Osteoblast (primary cell): ENCODE measurements around the gene PLB1. TPM values are rescaled to one million over a fixed set of nuclear protein-coding genes. Genes with fewer than 3 reads are reported as not detected.

Source experiments
- DNase-seq: peaks from one replicate; pipeline ENCODE4 v3.0.0; 2011; ENCODE audit warnings: low spot score, mixed read lengths; ENCODE audit not compliant: insufficient read length; ENCODE audit errors: missing footprints
- H2AFZ ChIP-seq: 2 replicates; pipeline ENCODE4 v1.6.0; 2011; ENCODE audit warnings: mild to moderate bottlenecking, low read length
- H3K27ac ChIP-seq: 2 replicates; pipeline ENCODE4 v1.5.1; 2011; ENCODE audit warnings: mild to moderate bottlenecking, low read depth, low read length, moderate library complexity
- H3K27me3 ChIP-seq: 2 replicates; pipeline ENCODE4 v1.6.0; 2012; ENCODE audit warnings: mild to moderate bottlenecking, control low read depth, inconsistent platforms, low read length, moderate library complexity; ENCODE audit not compliant: insufficient read depth
- H3K36me3 ChIP-seq: 2 replicates; pipeline ENCODE4 v1.5.1; 2011; ENCODE audit warnings: mild to moderate bottlenecking, low read length, control low read depth, moderate library complexity; ENCODE audit not compliant: insufficient read depth
- H3K4me1 ChIP-seq: 2 replicates; pipeline ENCODE4 v1.5.1; 2011; ENCODE audit warnings: mild to moderate bottlenecking, low read length, control low read depth, moderate library complexity; ENCODE audit not compliant: insufficient read depth
- H3K4me2 ChIP-seq: 2 replicates; pipeline ENCODE4 v1.6.0; 2011; ENCODE audit warnings: mild to moderate bottlenecking, low read length; ENCODE audit not compliant: insufficient read depth
- H3K4me3 ChIP-seq: fragments of 200-600 bp; sonication (generic); 3 replicates; pipeline ENCODE4 v1.5.1; 2012; ENCODE audit warnings: mild to moderate bottlenecking, low read length, inconsistent platforms; ENCODE audit not compliant: insufficient read depth
- H3K79me2 ChIP-seq: 2 replicates; pipeline ENCODE4 v1.6.0; 2012; ENCODE audit warnings: mild to moderate bottlenecking, low read length, control low read depth, inconsistent platforms; ENCODE audit not compliant: insufficient read depth
- H3K9me3 ChIP-seq: 2 replicates; pipeline ENCODE4 v1.5.1; 2011; ENCODE audit warnings: low read depth, low read length, control low read depth
- H4K20me1 ChIP-seq: 2 replicates; pipeline ENCODE4 v1.6.0; 2012; ENCODE audit warnings: mild to moderate bottlenecking, low read length, control low read depth; ENCODE audit not compliant: insufficient read depth
- total RNA-seq: library from RNA; depleted of rRNA; stranded (reverse); fragments of >200 nt; gene quantifications from 2 replicates; pipeline ENCODE4 v1.2.3, GENCODE V29; 2012
- TF ChIP-seq, protein P1 (sequence below): IDR thresholded peaks from 2 replicates; pipeline ENCODE4 v1.5.1; 2011; ENCODE audit warnings: mild to moderate bottlenecking, low read depth, low read length, moderate library complexity; ENCODE audit errors: extremely low read depth

Gene PLB1
- total RNA-seq, 1 donor: 0.36 TPM

- H3K4me3 ChIP-seq: no peak overlapping the region
- no peaks in the 10 kb centered on the region for H3K9me3 ChIP-seq
- no peak overlapping the region for H3K27ac ChIP-seq
- H3K4me1 ChIP-seq: peaks cover 3% of the 10 kb centered on the region
- DNase-seq: no peak
- H3K4me2 ChIP-seq: no peak overlapping the region
- H2AFZ ChIP-seq: no peak overlapping the region
- no peaks in the 10 kb centered on the region for H3K27me3 ChIP-seq
- H3K36me3 ChIP-seq: no peaks in the 10 kb centered on the region
- TF ChIP-seq, protein P1, sequence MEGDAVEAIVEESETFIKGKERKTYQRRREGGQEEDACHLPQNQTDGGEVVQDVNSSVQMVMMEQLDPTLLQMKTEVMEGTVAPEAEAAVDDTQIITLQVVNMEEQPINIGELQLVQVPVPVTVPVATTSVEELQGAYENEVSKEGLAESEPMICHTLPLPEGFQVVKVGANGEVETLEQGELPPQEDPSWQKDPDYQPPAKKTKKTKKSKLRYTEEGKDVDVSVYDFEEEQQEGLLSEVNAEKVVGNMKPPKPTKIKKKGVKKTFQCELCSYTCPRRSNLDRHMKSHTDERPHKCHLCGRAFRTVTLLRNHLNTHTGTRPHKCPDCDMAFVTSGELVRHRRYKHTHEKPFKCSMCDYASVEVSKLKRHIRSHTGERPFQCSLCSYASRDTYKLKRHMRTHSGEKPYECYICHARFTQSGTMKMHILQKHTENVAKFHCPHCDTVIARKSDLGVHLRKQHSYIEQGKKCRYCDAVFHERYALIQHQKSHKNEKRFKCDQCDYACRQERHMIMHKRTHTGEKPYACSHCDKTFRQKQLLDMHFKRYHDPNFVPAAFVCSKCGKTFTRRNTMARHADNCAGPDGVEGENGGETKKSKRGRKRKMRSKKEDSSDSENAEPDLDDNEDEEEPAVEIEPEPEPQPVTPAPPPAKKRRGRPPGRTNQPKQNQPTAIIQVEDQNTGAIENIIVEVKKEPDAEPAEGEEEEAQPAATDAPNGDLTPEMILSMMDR: no peak
- no peaks in the 10 kb centered on the region for H4K20me1 ChIP-seq
- no peaks in the 10 kb centered on the region for H3K79me2 ChIP-seq
Measured at GRCh38 chr2:28475088-28475595, 20.7 kb upstream of the PLB1 start.

DNA sequence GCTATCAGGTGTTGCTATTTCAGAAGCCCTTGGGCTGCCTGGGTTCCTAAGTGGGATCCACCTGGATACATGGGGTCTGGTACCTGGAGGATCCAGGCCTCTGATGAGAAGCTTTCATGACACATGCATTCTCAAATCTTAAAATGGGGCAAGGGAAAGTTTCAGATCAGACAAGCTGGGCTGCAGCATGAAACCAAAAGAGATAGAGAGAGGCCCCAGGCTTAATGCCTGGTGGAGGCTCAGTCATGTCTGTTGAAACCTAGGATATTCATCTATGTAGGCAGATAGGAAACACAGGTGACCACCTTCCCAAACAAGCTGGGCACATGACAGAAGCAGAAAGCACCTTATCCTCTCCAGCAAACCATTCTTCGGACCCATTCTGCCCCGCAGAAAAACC is 18.8 kb upstream of the PLB1 start:
- TF ChIP-seq, protein P1: no peak
- Histone ChIP-seq H3K4me2 (no peak overlapping the region), H3K79me2 (no peaks in the 10 kb centered on the region), H3K36me3 (no peaks in the 10 kb centered on the region), H2AFZ (no peak overlapping the region), H3K9me3 (no peaks in the 10 kb centered on the region), H4K20me1 (no peaks in the 10 kb centered on the region), H3K4me3 (no peak overlapping the region), H3K27ac (no peak overlapping the region), H3K27me3 (no peaks in the 10 kb centered on the region), H3K4me1 (no peaks in the 10 kb centered on the region)
- no peak for DNase-seq

DNA sequence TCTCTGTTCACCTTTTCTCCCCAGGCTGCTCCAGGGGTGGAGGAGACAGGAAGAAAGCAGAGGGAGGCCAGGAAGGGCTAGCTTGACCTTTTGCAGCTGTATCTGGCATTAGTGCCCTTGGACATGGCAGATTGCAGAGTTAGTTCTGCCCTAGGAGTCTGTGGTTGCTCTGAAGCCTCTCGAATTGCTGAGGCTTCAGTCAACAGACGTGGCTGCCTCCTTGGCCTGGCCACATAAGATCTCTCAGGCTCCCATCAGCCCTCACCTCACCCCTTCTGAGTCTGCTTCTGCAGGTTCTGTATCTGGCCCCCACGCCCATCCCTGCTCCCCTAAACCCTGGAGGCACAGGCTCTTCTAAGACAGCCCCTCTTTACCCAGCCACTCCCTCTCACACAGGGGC is 18.2 kb upstream of the PLB1 start:
- TF ChIP-seq, protein P1: no peak
- no peak overlapping the region for H2AFZ ChIP-seq

DNA sequence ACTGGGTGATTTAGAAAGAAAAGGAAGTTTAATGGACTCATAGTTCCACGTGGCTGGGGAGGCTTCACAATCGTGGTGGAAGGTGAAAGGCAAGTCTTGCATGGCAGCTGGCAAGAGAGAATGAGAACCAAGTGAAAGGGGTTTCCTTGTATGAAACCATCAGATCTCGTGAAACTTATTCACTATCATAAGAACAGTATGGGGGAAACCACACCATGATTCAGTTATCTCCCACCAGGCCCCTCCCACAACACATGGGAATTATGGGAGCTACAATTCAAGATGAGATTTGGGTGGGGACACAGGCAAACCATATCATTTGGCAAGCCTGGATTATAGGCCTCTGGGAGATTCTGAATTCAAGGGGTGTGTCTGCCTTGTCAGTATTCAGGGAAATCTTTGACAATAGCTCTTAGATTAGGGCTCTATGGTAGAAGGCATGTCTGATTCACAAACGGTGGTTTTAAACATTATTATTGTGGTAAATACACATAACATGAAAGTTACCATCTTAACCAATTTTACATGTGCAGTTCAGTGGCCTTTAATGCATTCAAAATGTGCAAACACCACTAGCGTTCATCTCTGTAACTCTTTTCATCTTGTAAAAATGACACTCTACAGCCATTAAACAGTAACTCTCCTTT is 15.3 kb upstream of the PLB1 start:
- no peaks in the 10 kb centered on the region for H4K20me1 ChIP-seq
- H3K36me3 ChIP-seq: no peaks in the 10 kb centered on the region
- no peaks in the 10 kb centered on the region for H3K9me3 ChIP-seq
- no peaks in the 10 kb centered on the region for H3K27me3 ChIP-seq
- no peak overlapping the region for H3K4me2 ChIP-seq
- DNase-seq: no peak
- no peaks in the 10 kb centered on the region for H3K79me2 ChIP-seq
- H3K4me3 ChIP-seq: no peak overlapping the region
- no peak overlapping the region for H3K27ac ChIP-seq
- TF ChIP-seq, protein P1: no peak
- no peaks in the 10 kb centered on the region for H3K4me1 ChIP-seq
- no peak overlapping the region for H2AFZ ChIP-seq

More for the DNA sequence above, 18.2 kb upstream of the PLB1 start:
- DNase-seq: no peak
- H3K4me3 ChIP-seq: no peak overlapping the region
- H3K27me3 ChIP-seq: no peaks in the 10 kb centered on the region
- H3K4me2 ChIP-seq: no peak overlapping the region
- no peaks in the 10 kb centered on the region for H3K79me2 ChIP-seq
- no peaks in the 10 kb centered on the region for H3K36me3 ChIP-seq
- H3K27ac ChIP-seq: no peak overlapping the region
- no peaks in the 10 kb centered on the region for H4K20me1 ChIP-seq
- no peaks in the 10 kb centered on the region for H3K9me3 ChIP-seq
- no peaks in the 10 kb centered on the region for H3K4me1 ChIP-seq
